Neuron (in vitro differentiated cells): Measurements from ENCODE around the gene SIGLEC7.

Source experiments
- H2AFZ ChIP-seq: one replicate; pipeline ENCODE4 v1.6.1; 2013; ENCODE audit warnings: low read depth, mild to moderate bottlenecking, inconsistent platforms, low read length, moderate library complexity
- H3K27me3 ChIP-seq: one replicate; pipeline ENCODE4 v1.6.1; 2013; ENCODE audit warnings: low read length; ENCODE audit not compliant: insufficient read depth
- H3K36me3 ChIP-seq: one replicate; pipeline ENCODE4 v1.6.1; 2013; ENCODE audit warnings: low read length; ENCODE audit not compliant: insufficient read depth
- H3K4me1 ChIP-seq: one replicate; pipeline ENCODE4 v1.6.1; 2013; ENCODE audit warnings: low read length; ENCODE audit not compliant: insufficient read depth
- H3K4me3 ChIP-seq: 2 replicates; pipeline ENCODE4 v1.5.1; 2013; ENCODE audit warnings: mild to moderate bottlenecking, low read length, moderate library complexity
- H3K9me3 ChIP-seq: one replicate; pipeline ENCODE4 v1.6.1; 2013; ENCODE audit warnings: low read length

Gene SIGLEC7

GRCh38 chr19:51147663-51148062 is 5.6 kb downstream of the SIGLEC7 start:
- Histone ChIP-seq H3K27me3 (peaks cover 18% of the 10 kb centered on the region), H2AFZ (no peak overlapping the region), H3K36me3 (no peaks in the 10 kb centered on the region), H3K9me3 (peaks cover 4% of the 10 kb centered on the region), H3K4me3 (no peak overlapping the region), H3K4me1 (no peaks in the 10 kb centered on the region)

GRCh38 chr19:51148580-51148979 is 6.5 kb downstream of the SIGLEC7 start:
- Histone ChIP-seq H3K36me3 (no peaks in the 10 kb centered on the region), H2AFZ (no peak overlapping the region), H3K9me3 (peaks cover 4% of the 10 kb centered on the region), H3K27me3 (peaks cover 17% of the 10 kb centered on the region), H3K4me1 (no peaks in the 10 kb centered on the region), H3K4me3 (no peak overlapping the region)

- Histone ChIP-seq H3K27me3 (peaks cover 13% of the 10 kb centered on the region), H3K9me3 (peaks cover 4% of the 10 kb centered on the region), H3K4me1 (no peaks in the 10 kb centered on the region), H3K4me3 (no peak overlapping the region), H3K36me3 (no peaks in the 10 kb centered on the region), H2AFZ (no peak overlapping the region)
These were observed 8.5 kb downstream of the SIGLEC7 start for GRCh38 chr19:51150627-51151026.

GRCh38 chr19:51156710-51157109 is 14.6 kb downstream of the SIGLEC7 start:
- Histone ChIP-seq H2AFZ (no peak overlapping the region), H3K9me3 (peaks cover 3% of the 10 kb centered on the region), H3K36me3 (no peaks in the 10 kb centered on the region), H3K27me3 (peaks cover 12% of the 10 kb centered on the region), H3K4me3 (no peak overlapping the region), H3K4me1 (peaks cover 16% of the 10 kb centered on the region)

GRCh38 chr19:51157265-51157664 is 15.2 kb downstream of the SIGLEC7 start:
- H3K4me3 ChIP-seq, result no peak overlapping the region
- H3K36me3 ChIP-seq, result no peaks in the 10 kb centered on the region
- no peak overlapping the region for H2AFZ ChIP-seq
- H3K4me1 ChIP-seq, result peaks cover 16% of the 10 kb centered on the region
- no peaks in the 10 kb centered on the region for H3K9me3 ChIP-seq
- peaks cover 11% of the 10 kb centered on the region for H3K27me3 ChIP-seq

GRCh38 chr19:51158474-51159129 is 16.5 kb downstream of the SIGLEC7 start:
- H3K27me3 ChIP-seq, result peaks cover 12% of the 10 kb centered on the region

GRCh38 chr19:51159656-51160055 is 17.6 kb downstream of the SIGLEC7 start:
- Histone ChIP-seq H3K36me3 (no peaks in the 10 kb centered on the region), H3K9me3 (no peaks in the 10 kb centered on the region), H3K4me3 (no peak overlapping the region), H3K27me3 (peaks cover 12% of the 10 kb centered on the region), H2AFZ (no peak overlapping the region), H3K4me1 (peaks cover 16% of the 10 kb centered on the region)

More at GRCh38 chr19:51158474-51159129, 16.5 kb downstream of the SIGLEC7 start:
- Histone ChIP-seq H3K36me3 (no peaks in the 10 kb centered on the region), H3K4me1 (peaks cover 16% of the 10 kb centered on the region), H3K9me3 (no peaks in the 10 kb centered on the region), H2AFZ (no peak overlapping the region), H3K4me3 (no peak overlapping the region)

GRCh38 chr19:51161266-51161665 is 19.2 kb downstream of the SIGLEC7 start:
- H3K4me3 ChIP-seq, result no peak overlapping the region

GRCh38 chr19:51161867-51162496 is 19.9 kb downstream of the SIGLEC7 start:
- Histone ChIP-seq H2AFZ (no peak overlapping the region), H3K27me3 (peaks cover 12% of the 10 kb centered on the region), H3K4me1 (peaks cover 4% of the 10 kb centered on the region), H3K4me3 (no peak overlapping the region), H3K36me3 (no peaks in the 10 kb centered on the region), H3K9me3 (no peaks in the 10 kb centered on the region)

More at GRCh38 chr19:51161266-51161665, 19.2 kb downstream of the SIGLEC7 start:
- Histone ChIP-seq H3K36me3 (no peaks in the 10 kb centered on the region), H2AFZ (no peak overlapping the region), H3K27me3 (peaks cover 12% of the 10 kb centered on the region), H3K4me1 (peaks cover 11% of the 10 kb centered on the region), H3K9me3 (no peaks in the 10 kb centered on the region)

- Histone ChIP-seq H3K9me3 (no peaks in the 10 kb centered on the region), H2AFZ (no peak overlapping the region), H3K36me3 (no peaks in the 10 kb centered on the region), H3K27me3 (peaks cover 12% of the 10 kb centered on the region), H3K4me1 (no peaks in the 10 kb centered on the region), H3K4me3 (no peak overlapping the region)
These were observed 21.2 kb downstream of the SIGLEC7 start for GRCh38 chr19:51163257-51163656.

GRCh38 chr19:51164215-51164614 is 22.1 kb downstream of the SIGLEC7 start:
- Histone ChIP-seq H3K27me3 (peaks cover 12% of the 10 kb centered on the region), H3K4me1 (no peaks in the 10 kb centered on the region), H3K9me3 (peaks cover 2% of the 10 kb centered on the region), H3K36me3 (no peaks in the 10 kb centered on the region), H3K4me3 (no peak overlapping the region), H2AFZ (no peak overlapping the region)

GRCh38 chr19:51166846-51167490 is 24.9 kb downstream of the SIGLEC7 start:
- Histone ChIP-seq H3K27me3 (peaks cover 4% of the 10 kb centered on the region), H2AFZ (no peak overlapping the region), H3K4me3 (no peak overlapping the region), H3K4me1 (no peaks in the 10 kb centered on the region), H3K36me3 (no peaks in the 10 kb centered on the region), H3K9me3 (peaks cover 2% of the 10 kb centered on the region)

GRCh38 chr19:51168564-51169282 is 26.6 kb downstream of the SIGLEC7 start:
- Histone ChIP-seq H2AFZ (no peak overlapping the region), H3K4me1 (no peaks in the 10 kb centered on the region), H3K27me3 (no peaks in the 10 kb centered on the region), H3K9me3 (peaks cover 2% of the 10 kb centered on the region), H3K4me3 (no peak overlapping the region), H3K36me3 (no peaks in the 10 kb centered on the region)
